Measurements from ENCODE around the gene SHOC2. TPM values are rescaled to one million over a fixed set of nuclear protein-coding genes. Genes with fewer than 3 reads are reported as not detected.

The SHOC2 gene
- total RNA-seq, 1 experiment from 2014 or later: 29.9 TPM

- CTCF ChIA-PET: no interaction called here
- no peak for TF ChIP-seq CTCF (IDR thresholded peaks at IDR 0.05; ENCODE audit: unreplicated experiment)
- H3K4me1 Mint-ChIP-seq (ENCODE audit: low read depth, unreplicated experiment): peaks cover 12% of the 10 kb centered on the region
- no peak for DNase-seq
- no peak overlapping the region for H3K27ac Mint-ChIP-seq (ENCODE audit: unreplicated experiment)
- intact Hi-C loops (cut with micrococcal nuclease; ENCODE audit: unreplicated experiment): no loop called here
- H3K36me3 Mint-ChIP-seq (ENCODE audit: insufficient read depth, unreplicated experiment): no peaks in the 10 kb centered on the region
- H3K27me3 Mint-ChIP-seq (ENCODE audit: unreplicated experiment): no peaks in the 10 kb centered on the region
- no peak overlapping the region for H3K4me3 Mint-ChIP-seq (ENCODE audit: low read depth, unreplicated experiment)
- no peaks in the 10 kb centered on the region for H3K9me3 Mint-ChIP-seq (ENCODE audit: low read depth, unreplicated experiment)
- no TSS peak for BruUV-seq (replicated peaks)
Observed at GRCh38 chr10:110962443-110962842, 43.0 kb downstream of the SHOC2 start.

GRCh38 chr10:110963162-110963561, 43.8 kb downstream of the SHOC2 start:
- H3K27ac Mint-ChIP-seq (ENCODE audit: unreplicated experiment): no peak overlapping the region
- no TSS peak for BruUV-seq (replicated peaks)
- CTCF ChIA-PET: no interaction called here

GRCh38 chr10:110964681-110965080, 45.3 kb downstream of the SHOC2 start:
- BruUV-seq (replicated peaks): no TSS peak
- Mint-ChIP-seq H3K27ac (ENCODE audit: unreplicated experiment) (no peak overlapping the region), H3K36me3 (ENCODE audit: insufficient read depth, unreplicated experiment) (no peaks in the 10 kb centered on the region), H3K9me3 (ENCODE audit: low read depth, unreplicated experiment) (no peaks in the 10 kb centered on the region), H3K4me3 (ENCODE audit: low read depth, unreplicated experiment) (no peak overlapping the region), H3K4me1 (ENCODE audit: low read depth, unreplicated experiment) (peaks cover 12% of the 10 kb centered on the region), H3K27me3 (ENCODE audit: unreplicated experiment) (no peaks in the 10 kb centered on the region)
- DNase-seq: no peak
- TF ChIP-seq CTCF (IDR thresholded peaks at IDR 0.05; ENCODE audit: unreplicated experiment): no peak
- CTCF ChIA-PET: no interaction called here
- intact Hi-C loops (cut with micrococcal nuclease; ENCODE audit: unreplicated experiment): loop anchor here (5.0 kb wide), 1 partner anchor 32 kb away; no protein-coding TSS in a partner anchor

More at GRCh38 chr10:110963162-110963561, 43.8 kb downstream of the SHOC2 start:
- peaks cover 12% of the 10 kb centered on the region for H3K4me1 Mint-ChIP-seq (ENCODE audit: low read depth, unreplicated experiment)
- intact Hi-C loops (cut with micrococcal nuclease; ENCODE audit: unreplicated experiment): no loop called here
- no peak overlapping the region for H3K4me3 Mint-ChIP-seq (ENCODE audit: low read depth, unreplicated experiment)
- H3K36me3 Mint-ChIP-seq (ENCODE audit: insufficient read depth, unreplicated experiment): no peaks in the 10 kb centered on the region
- H3K9me3 Mint-ChIP-seq (ENCODE audit: low read depth, unreplicated experiment): no peaks in the 10 kb centered on the region
- no peak for DNase-seq
- no peaks in the 10 kb centered on the region for H3K27me3 Mint-ChIP-seq (ENCODE audit: unreplicated experiment)
- no peak for TF ChIP-seq CTCF (IDR thresholded peaks at IDR 0.05; ENCODE audit: unreplicated experiment)

GRCh38 chr10:110965216-110965615, 45.8 kb downstream of the SHOC2 start:
- Mint-ChIP-seq H3K27ac (ENCODE audit: unreplicated experiment) (no peak overlapping the region), H3K9me3 (ENCODE audit: low read depth, unreplicated experiment) (no peaks in the 10 kb centered on the region), H3K4me1 (ENCODE audit: low read depth, unreplicated experiment) (peaks cover 12% of the 10 kb centered on the region), H3K27me3 (ENCODE audit: unreplicated experiment) (no peaks in the 10 kb centered on the region), H3K4me3 (ENCODE audit: low read depth, unreplicated experiment) (no peak overlapping the region), H3K36me3 (ENCODE audit: insufficient read depth, unreplicated experiment) (no peaks in the 10 kb centered on the region)
- no TSS peak for BruUV-seq (replicated peaks)
- intact Hi-C loops (cut with micrococcal nuclease; ENCODE audit: unreplicated experiment): loop anchor here (5.0 kb wide), 1 partner anchor 33 kb away; no protein-coding TSS in a partner anchor
- DNase-seq: no peak
- no peak for TF ChIP-seq CTCF (IDR thresholded peaks at IDR 0.05; ENCODE audit: unreplicated experiment)
- CTCF ChIA-PET: no interaction called here

Data from Calu3 (cell line).